Stimulated activated CD4-positive, alpha-beta T cell treated with anti-CD3 and anti-CD28 coated beads, Interleukin-1b, Interleukin-23, amount 100 ng/mL, for 24 hours (primary cell): ENCODE results near the gene HMGA1.
A peak's percentile ranks its signal among the peaks of the same experiment; 100 is the strongest.
"Not testable (repeated sequence)": the region's sequence is repeated elsewhere in the genome, so short reads cannot be mapped to it uniquely, and the experiment has no call there.

Source experiments
- DNase-seq, 4 experiments: peaks; one replicate each; pipeline ENCODE4 v3.0.0-alpha.2; 2020; ENCODE audit warnings: low read depth in 4 of 4, low spot score in 1 of 4

The HMGA1 gene

DNA sequence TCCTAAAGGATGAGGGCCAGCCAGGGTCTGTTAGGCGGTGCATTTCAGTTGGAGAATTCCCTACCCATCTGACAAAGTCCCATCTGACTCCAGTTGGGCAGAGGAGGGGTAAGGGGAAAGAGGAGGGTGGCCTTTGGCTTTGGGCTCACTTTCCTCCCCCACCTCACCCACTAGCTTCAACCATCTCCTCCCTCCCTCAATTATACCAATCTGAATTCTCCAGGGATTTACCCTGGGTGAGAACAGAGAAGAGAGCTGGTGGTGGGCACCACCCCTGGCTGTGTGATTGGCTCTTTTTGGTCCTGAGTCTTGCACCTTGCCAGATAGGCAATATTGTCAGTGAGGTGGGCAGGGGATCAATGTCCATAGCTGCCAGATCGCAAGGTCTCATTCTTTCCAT lies 3.2 kb downstream of the HMGA1 start:
- no peak for DNase-seq

DNA sequence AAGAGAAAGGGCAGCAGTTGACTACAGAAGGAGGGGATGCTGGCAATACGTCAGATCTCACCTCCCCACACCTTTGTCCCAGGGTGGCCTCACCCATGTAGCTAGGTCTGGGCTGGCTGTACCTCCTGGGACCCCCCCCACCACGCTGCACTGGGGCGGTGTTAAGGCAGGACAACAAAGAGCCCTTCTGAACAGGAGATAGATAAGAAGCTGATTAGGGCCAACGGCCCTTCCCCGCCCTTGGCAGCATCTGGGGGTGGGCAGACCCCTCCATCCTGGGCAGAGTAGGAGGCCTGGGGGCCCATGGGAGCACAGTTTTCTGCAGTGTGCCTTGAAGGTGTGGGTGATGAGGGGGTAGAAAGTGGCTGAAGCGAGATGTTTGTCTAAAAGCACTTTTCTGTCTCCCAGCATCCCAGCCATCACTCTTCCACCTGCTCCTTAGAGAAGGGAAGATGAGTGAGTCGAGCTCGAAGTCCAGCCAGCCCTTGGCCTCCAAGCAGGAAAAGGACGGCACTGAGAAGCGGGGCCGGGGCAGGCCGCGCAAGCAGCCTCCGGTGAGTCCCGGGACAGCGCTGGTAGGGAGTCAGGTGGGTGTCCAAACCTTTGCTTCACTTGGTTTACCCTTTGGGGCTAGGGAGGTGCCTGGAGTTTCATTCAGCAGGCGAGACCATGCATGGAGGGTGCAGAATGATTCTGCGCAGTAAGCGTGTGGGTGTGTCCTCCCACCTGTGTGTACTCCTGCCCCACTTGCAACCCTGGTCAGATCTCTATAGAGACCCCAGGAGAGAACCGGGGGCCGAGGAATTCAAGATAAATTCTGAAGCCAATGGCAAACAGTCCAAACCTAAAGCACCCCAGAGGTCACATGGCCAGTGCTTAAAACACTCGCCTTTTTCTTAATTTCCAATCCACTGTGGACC lies 3.9 kb downstream of the HMGA1 start:
- DNase-seq = no peak

DNA sequence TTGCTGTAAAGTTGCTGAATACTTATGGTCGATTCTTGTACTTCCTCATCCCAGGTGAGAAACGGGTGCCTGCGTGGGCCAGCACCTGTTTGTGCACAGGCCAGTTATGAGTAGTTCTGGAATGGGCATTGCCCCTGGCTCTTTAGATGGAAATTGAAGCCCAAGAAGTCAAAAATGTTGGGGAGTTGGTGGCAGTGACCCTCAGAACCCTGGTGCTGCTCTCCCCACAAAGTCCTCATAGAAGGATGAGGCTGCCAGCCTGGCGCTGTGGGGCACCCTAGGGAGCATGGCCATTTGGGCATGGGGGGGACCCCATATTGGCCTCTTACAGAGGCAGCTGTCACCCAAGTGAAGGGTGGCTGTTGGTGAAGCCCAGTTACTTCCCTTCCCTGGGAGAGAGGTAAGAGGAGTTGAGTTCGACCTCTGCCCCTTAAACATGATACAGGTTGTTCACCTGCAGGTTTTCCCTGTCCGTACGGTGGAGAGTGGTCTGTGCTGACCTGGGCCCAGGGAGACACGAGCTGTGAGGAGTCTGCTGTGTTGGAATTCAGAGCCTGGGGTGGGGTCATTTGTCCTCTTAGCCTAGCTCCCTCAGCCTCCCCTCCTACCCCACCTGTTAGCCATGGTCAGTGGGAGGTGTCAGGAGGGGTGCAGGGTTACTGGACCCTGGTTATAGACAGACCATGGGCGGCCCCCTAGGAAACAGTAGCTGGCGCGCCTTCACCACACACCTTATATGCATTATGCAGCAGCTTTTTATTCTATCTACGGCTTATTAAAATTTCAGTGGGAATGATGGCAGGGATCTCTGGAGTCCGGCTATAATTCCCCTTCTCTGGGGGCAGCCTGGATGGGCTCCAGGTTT lies 4.9 kb downstream of the HMGA1 start:
- no peak for DNase-seq

DNA sequence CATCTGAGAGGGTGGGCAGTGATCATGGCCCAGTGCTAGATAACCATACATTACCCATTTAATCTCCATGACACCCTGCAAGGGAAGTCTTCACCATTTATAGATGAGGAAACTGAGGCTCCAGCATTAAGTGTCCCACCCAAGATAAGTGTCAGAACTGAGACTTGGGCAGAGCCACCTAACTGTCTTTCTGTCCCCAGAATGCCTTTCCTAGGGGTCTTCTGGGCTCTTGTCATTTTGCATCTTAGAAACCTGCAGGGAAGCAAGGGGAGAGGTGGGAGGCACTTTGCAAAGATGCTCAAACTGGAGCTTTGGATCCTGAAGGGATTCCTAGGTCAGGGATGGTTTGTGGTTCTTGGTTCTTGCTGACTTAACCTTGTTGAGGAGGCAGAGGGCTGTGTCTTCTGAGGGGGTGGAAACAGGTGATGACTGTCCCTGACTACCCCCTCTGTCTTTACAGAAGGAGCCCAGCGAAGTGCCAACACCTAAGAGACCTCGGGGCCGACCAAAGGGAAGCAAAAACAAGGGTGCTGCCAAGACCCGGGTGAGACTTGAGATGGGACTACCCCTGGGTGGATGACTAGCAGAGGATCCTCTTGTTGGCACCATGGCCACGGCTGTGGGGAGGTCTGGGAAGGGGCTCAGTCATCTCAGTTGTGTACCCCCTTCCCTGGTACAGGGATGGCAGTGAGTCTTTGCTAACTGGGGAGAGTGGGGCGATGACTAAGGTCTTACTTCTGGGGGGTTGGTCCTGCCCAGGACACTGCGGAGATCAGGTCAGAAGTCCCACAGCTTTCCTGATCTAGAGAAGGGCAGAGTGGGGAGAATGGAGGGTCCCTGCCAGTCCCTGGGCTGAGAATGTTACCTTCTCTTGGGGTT lies 5.8 kb downstream of the HMGA1 start:
- no peak for DNase-seq

DNA sequence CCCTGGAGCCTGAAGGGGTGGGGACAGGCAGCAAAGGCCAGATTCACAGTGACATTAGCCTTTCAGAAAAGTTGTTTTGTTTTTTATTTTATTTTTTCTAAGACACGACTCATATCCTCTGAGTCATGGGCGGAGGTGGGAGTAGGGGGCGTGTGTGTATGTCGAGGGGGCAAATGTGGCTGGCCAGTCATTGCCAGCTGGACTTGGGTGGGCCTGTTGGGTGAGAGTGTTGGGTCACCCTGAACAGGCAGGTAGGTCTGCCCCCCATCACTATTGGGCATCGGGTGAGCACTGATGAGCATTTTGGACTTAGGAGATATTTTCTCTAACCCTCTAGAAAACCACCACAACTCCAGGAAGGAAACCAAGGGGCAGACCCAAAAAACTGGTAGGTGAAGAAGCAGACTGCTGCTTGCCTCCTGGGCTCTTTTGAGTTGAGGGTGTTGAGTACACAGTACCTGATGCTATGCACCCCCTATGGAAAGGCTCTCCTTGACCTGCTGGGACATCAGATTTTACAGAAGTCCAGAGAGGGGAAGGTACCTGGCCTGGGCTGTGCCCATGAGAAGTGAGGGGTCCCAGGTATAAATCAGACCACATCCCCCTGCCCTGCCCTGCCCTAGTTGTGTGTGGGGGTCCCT lies 6.6 kb downstream of the HMGA1 start:
- DNase-seq = no peak

DNA sequence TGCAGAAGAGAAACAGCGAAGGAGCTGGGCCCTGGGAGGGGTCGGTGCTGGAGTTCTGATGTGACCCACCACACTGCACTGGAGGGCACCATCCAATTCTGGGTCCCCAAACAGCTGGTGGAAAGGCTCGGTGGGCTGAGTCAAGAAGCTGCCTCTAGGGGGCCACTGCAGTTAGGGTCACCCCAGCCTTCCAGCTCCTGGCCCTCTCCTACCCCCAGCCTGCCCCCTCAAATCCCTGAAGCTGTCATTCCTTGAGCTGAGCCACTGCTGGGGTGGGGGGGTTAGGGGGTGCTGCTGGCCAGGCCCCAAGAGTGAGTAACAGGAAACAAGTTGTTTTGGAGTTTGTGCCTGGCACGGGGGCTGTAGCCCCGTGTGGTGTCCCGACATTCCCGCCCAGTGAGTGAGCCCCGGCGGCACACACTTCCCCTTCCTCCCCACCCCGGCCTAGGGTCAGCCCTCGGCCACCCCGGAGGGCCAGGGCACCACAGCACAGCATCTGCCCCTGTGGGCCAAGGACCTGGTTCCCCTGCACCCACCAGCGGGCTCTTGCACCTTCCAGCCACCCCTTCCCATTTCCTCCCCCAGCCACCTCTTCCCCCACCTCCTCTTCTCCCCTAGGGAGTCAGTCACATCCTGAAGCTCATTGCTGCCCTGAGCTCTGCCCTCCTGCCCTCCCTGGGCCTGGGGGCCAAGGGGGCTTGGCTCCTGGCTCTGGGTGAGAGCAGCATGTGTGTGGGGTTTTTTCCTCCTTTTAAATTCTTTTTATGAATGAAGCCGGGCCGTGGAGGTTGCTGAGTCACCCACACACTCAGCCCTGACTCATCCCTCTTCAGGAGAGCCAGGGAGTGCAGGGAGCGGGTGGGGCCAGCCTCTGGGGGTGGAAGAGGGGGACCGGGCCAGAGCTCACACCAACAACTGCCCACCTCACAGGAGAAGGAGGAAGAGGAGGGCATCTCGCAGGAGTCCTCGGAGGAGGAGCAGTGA lies 7.5 kb downstream of the HMGA1 start:
- peak in 2 of 4 experiments; percentile 52 to 66 for DNase-seq

DNA sequence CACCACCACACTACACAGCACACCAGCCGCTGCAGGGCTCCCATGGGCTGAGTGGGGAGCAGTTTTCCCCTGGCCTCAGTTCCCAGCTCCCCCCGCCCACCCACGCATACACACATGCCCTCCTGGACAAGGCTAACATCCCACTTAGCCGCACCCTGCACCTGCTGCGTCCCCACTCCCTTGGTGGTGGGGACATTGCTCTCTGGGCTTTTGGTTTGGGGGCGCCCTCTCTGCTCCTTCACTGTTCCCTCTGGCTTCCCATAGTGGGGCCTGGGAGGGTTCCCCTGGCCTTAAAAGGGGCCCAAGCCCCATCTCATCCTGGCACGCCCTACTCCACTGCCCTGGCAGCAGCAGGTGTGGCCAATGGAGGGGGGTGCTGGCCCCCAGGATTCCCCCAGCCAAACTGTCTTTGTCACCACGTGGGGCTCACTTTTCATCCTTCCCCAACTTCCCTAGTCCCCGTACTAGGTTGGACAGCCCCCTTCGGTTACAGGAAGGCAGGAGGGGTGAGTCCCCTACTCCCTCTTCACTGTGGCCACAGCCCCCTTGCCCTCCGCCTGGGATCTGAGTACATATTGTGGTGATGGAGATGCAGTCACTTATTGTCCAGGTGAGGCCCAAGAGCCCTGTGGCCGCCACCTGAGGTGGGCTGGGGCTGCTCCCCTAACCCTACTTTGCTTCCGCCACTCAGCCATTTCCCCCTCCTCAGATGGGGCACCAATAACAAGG lies 8.5 kb downstream of the HMGA1 start:
- DNase-seq = not testable (repeated sequence)

DNA sequence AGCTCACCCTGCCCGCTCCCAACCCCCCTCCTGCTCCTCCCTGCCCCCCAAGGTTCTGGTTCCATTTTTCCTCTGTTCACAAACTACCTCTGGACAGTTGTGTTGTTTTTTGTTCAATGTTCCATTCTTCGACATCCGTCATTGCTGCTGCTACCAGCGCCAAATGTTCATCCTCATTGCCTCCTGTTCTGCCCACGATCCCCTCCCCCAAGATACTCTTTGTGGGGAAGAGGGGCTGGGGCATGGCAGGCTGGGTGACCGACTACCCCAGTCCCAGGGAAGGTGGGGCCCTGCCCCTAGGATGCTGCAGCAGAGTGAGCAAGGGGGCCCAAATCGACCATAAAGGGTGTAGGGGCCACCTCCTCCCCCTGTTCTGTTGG lies 9.1 kb downstream of the HMGA1 start:
- DNase-seq = not testable (repeated sequence)

DNA sequence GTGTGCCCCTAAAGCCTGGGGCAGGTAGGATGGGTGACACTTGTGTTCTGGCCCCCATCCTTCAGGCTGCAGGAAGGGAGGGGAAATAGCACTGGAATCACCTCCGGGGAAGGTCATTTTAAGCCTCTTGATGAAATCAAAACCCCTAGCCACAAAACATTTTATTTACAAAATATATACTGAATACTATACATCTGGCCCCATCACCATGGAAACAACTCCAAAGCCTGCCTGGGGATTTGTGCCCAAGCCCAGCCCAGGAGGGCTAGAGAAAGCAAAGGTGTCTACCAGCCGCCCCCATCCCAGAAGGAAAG lies 9.5 kb downstream of the HMGA1 start:
- no peak for DNase-seq

DNA sequence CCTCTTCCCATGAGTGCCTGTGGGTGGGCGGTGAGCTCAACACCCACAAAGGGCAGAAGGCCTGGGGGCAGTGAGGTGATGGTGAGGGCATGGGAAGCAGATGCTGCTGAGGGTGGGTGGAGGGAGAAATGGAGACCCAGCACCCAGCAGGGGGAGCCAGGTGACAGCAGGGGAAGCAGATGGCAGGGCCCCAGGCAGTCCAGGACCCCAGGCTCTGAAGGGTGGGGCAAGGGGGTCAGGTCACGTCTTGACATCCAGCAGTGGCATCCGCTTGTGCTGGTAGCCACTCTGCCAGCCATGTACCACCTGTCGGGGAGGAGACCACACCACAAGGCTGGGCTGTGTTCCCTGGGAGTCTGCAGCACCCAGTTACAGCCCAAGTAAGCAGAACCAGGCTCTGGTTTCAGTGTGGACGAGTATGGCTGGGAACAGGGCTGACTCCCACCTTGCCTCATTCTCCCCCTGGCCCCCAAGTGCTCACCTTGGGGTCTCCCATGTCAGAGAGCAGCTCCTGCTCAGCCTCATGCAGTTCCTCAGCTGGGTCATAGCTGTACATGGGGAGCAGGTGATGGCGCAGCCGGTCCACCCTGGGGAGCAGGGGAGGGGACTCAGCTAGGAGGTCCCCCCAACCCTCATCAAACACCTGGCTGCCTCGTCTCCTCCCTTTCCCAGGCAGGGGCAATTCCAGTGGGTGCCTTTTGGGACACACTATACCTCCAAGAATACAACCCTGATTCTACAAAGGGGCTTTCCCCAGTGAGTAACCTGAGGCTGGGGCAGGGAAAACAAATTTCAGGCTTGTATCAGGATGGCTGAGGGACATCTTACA lies 10.1 kb downstream of the HMGA1 start:
- DNase-seq = peak in 1 of 4 experiments; percentile 48

DNA sequence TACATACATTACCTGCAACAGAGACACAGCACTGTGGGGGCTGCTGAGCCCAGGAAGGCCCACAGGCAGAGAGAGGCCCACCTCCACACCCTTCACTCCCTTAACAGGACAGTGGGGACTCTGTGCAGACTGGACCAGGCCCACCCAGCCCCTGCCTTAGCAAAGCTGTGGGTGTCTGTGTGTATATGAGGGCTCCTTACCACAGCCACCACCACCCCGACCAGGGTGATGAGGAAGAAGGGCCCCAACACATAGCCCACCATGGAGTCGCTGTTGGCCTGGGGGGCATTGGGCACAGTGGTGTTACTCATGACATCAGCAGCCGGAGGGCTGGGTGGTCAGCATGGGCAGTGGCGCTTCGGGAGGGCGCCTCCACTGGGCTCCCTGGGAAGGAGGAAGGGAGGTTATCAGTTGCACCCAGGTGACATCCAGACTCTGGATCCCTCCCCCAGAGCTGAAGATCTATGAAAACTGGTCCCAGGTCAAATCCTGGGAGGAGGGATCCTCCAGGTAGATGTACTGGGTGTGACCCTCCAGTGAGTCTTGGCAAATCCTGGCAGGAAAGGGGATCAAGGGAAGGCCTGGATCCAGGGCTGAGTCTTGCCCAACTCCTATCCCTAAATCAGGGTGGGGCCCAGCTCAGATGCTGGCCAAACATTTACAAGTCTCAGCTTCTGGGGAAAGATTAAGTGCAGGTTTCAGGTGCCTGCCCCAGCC lies 11.0 kb downstream of the HMGA1 start:
- DNase-seq = no peak

DNA sequence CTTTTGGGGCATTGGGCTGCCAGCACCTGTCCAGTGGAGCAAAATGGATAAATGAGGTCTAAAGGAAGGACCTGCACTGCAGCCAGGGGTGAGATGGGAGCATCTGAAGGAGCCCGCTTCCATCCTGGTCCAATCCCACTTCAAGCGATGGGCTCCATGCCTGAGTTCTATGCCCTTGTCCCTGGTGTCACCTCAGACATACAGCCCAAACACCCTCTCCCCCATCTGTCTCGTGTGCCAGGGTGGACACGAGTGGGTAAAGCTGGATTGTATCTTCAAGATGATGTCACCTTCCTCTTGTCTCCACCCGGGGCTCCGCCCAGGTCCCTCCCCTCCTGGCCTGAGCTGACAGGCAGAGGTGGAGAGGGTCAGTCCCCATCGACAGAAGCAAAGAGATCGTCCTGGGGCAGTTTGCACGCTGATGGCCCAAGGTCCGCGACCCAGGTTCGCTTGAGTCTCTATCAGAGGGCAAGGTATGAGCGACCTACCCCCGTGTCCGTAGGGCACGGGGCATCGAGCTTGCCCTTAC lies 11.6 kb downstream of the HMGA1 start:
- DNase-seq = no peak

DNA sequence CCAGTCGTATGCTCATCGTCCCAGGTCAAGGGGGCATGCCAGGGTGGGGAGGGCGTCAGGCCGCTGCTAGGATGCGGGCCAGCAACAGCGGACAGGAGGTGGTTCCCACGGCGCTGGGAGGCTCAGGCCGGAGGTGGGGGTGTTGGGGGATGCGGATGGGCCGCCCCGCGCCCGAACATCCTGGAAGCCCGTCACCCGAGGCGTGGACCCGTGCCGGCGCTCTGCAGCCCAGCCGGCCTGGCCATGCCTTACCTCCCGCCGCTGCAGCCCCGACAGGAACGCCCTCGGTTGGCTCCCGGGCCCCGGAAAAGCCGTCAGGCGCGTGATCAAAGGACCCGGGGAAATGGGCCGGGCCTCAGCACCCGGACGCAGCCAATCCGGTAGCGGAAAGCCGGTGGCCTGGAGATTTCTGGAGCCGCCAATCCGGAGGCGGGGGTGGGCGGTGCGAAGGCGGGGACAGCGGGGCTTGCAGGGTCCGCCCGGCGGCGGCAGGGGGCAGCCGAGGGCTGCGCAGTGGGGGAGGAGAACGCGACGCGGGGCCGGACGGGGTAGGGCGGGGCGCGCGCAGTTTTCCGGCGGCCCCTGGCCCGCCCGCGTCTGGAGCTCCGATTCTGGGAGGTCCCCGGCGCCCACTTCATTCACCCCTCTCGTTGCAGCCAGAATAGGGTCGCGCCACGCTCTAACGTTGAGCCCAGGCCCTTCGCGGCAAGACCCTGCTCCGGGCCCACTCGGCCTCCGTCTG lies 12.2 kb downstream of the HMGA1 start, which contains the start of gene SMIM29:
Gene SMIM29 (minus strand): TSS at position 280 of the 742 bp plus-strand sequence. CDS start 1,215 bp downstream, outside the sequence.
- peak; percentile 92 to 98 (median 97) for DNase-seq

DNA sequence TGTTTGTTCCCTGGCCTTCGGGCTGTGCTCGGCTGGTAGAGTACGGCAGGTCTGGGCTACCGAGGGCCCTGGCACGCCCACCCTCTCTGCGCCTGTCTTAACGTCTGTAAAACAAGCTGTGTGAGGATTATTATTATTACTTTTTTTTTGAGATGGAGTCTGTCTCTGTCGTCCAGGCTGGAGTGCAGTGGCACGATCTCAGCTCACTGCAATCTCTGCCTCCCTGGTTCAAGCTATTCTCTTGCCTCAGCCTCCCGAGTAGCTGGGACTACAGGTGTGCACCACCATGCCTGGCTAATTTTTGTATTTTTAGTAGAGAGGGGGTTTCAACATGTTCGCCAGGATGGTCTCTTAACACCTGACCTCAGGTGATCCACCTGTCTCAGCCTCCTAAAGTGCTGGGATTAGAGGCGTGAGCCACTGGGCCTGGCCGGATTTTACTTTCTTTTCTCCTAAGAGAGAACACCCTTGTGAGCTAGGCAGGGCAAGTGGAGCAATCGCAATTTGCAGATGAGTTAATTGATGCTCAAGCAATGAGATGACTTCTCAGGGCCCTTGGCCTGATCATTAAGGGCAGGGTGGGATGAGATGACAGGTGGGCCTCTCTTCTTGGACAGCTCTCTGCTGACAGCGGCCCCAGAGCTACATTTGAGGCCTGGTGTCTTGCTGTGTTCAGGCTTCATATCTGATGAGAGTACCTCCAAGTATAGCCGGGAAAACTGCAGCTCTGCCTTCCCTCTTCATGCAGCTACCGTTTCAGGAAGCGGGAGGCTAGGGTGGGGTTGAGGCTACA lies 13.0 kb downstream of the HMGA1 start:
- DNase-seq = no peak

DNA sequence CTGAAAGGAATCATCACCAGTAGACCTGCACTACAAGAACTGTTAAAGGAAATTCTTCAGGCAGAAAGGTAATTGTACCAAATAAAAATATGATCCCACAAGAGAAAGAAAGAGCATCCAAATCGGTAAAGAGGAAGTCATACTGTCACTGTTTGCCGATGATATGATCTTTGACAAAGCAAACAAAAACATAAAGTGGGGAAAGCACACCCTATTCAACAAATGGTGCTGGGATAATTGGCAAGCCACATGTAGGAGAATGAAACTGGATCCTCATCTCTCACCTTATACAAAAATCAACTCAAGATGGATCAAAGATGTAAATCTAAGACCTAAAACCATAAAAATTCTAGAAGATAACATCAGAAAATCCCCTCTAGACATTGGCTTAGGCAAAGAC lies 15.7 kb downstream of the HMGA1 start:
- not testable (repeated sequence) for DNase-seq
